ENCODE data around the gene PGM5. TPM values are rescaled to one million over a fixed set of nuclear protein-coding genes. Genes with fewer than 3 reads are reported as not detected.

Gene PGM5
- total and polyA plus RNA-seq, 2 donors: 206 to 491 TPM

Other genes starting within 250 kb of the PGM5 start
- 44.4 TPM for gene ZNG1C, start 114.6 kb upstream of the PGM5 start, total RNA-seq
- 10.7 TPM for gene ZNG1C, start 114.6 kb upstream of the PGM5 start, polyA plus RNA-seq
- gene FOXD4L3, start 53.7 kb upstream of the PGM5 start, total RNA-seq: not detected
- not detected for gene FOXD4L3, start 53.7 kb upstream of the PGM5 start, polyA plus RNA-seq
- not detected for gene TMEM252, start 184.3 kb downstream of the PGM5 start, total RNA-seq
- 0.24 TPM for gene TMEM252, start 184.3 kb downstream of the PGM5 start, polyA plus RNA-seq

Measured in urinary bladder (tissue), 2 donors.